HL-60 (cell line): ENCODE results near the gene ENG.

ENCODE experiments used
- CTCF ChIP-seq: IDR thresholded peaks from one replicate; pipeline ENCODE4 v1.5.1; 2011; ENCODE audit warnings: low read length, control low read depth, inconsistent platforms; ENCODE audit not compliant: insufficient read depth
- GABPA ChIP-seq: IDR thresholded peaks from 2 replicates; pipeline ENCODE4 v1.6.1; 2012; ENCODE audit warnings: low read depth
- POLR2AphosphoS5 ChIP-seq: IDR thresholded peaks from 2 replicates; pipeline ENCODE4 v1.6.1; 2012; ENCODE audit warnings: low read depth
- REST ChIP-seq: IDR thresholded peaks from 2 replicates; pipeline ENCODE4 v1.6.1; 2012; ENCODE audit warnings: low read depth; ENCODE audit not compliant: insufficient replicate concordance
- SPI1 ChIP-seq: IDR thresholded peaks from 2 replicates; pipeline ENCODE4 v1.6.1; 2012; ENCODE audit warnings: low read depth, mild to moderate bottlenecking, borderline replicate concordance

GRCh38 chr9:127776195-127776923 lies 78.1 kb downstream of the ENG start:
- TF ChIP-seq CTCF, result no peak
- TF ChIP-seq SPI1, result peak; percentile 83
- peak; percentile 68 for TF ChIP-seq POLR2AphosphoS5
- TF ChIP-seq REST, result no peak
- TF ChIP-seq GABPA, result no peak
